ENCODE results near the gene CDKAL1.

Gene CDKAL1

DNA sequence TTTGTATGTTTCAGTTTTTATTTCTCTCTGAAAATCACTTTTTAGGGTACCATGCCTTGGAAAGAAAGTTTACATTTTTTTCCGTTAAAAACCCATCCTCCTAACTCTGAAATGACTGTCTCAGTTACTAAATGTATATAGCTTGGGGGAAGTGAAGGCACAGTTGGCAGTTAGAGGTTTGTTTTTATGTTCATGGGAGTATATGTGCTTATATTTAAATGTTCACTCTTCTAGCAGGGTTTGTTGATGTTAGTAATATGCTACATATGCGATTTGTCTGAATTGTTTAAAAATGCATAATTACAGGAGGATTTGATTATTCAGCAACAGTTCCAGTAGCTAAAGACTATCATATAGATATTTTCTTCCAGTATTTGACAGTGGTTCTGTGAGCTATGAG lies 31.1 kb downstream of the CDKAL1 start:
- TF ChIP-seq YY1 (IDR thresholded peaks at IDR 0.05; ENCODE audit: low read depth) (no peak), FOXM1 (IDR thresholded peaks at IDR 0.05; ENCODE audit: borderline replicate concordance, low read depth) (no peak), TCF12 (IDR thresholded peaks at IDR 0.05; ENCODE audit: low read depth) (no peak), RAD21 (IDR thresholded peaks at IDR 0.05; ENCODE audit: low read depth) (no peak), TEAD4 (IDR thresholded peaks at IDR 0.05) (no peak), CEBPB (IDR thresholded peaks at IDR 0.05) (no peak), ZBTB7A (IDR thresholded peaks at IDR 0.05; ENCODE audit: low read depth) (no peak), REST (IDR thresholded peaks at IDR 0.05; ENCODE audit: low read depth) (no peak), MAX (IDR thresholded peaks at IDR 0.05) (no peak), CREB1 (IDR thresholded peaks at IDR 0.05; ENCODE audit: low read depth) (no peak), EGR1 (IDR thresholded peaks at IDR 0.05) (no peak), EP300 (IDR thresholded peaks at IDR 0.05; ENCODE audit: borderline replicate concordance) (no peak), NFIC (IDR thresholded peaks at IDR 0.05) (no peak)

DNA sequence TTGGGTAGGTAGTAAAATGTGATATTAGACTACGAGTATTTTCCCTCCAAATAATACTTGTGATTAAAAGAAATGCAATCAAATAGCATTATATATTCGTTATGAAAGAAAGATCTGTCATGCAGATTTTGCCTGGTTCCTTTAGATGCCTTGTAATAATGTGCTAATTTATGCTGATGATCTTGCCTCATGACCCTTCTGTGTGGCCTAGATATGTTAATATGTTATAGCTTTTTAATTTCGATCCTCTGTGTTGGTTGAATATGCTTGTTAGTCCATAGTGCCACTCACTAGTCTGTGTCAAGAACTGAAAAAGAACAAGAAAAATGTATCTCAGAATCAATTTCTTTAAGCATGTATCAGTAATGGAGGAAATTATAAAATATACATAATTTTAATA lies 31.9 kb downstream of the CDKAL1 start:
- no peak for TF ChIP-seq CEBPB (IDR thresholded peaks at IDR 0.05)
- TF ChIP-seq TAF1 (IDR thresholded peaks at IDR 0.05; ENCODE audit: low read depth): no peak
- no peak for TF ChIP-seq EP300 (IDR thresholded peaks at IDR 0.05; ENCODE audit: borderline replicate concordance)
- TF ChIP-seq EGR1 (IDR thresholded peaks at IDR 0.05): no peak
- no peak for TF ChIP-seq TCF12 (IDR thresholded peaks at IDR 0.05; ENCODE audit: low read depth)
- no peak for TF ChIP-seq NFIC (IDR thresholded peaks at IDR 0.05)
- no peak for TF ChIP-seq FOXM1 (IDR thresholded peaks at IDR 0.05; ENCODE audit: borderline replicate concordance, low read depth)
- TF ChIP-seq CREB1 (IDR thresholded peaks at IDR 0.05; ENCODE audit: low read depth): no peak
- TF ChIP-seq TEAD4 (IDR thresholded peaks at IDR 0.05): no peak
- no peak for TF ChIP-seq MAX (IDR thresholded peaks at IDR 0.05)
- TF ChIP-seq, protein P1, sequence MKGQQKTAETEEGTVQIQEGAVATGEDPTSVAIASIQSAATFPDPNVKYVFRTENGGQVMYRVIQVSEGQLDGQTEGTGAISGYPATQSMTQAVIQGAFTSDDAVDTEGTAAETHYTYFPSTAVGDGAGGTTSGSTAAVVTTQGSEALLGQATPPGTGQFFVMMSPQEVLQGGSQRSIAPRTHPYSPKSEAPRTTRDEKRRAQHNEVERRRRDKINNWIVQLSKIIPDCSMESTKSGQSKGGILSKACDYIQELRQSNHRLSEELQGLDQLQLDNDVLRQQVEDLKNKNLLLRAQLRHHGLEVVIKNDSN (IDR thresholded peaks at IDR 0.05): no peak
- TF ChIP-seq REST (IDR thresholded peaks at IDR 0.05; ENCODE audit: low read depth): no peak
- TF ChIP-seq ZBTB7A (IDR thresholded peaks at IDR 0.05; ENCODE audit: low read depth): no peak
- TF ChIP-seq RAD21 (IDR thresholded peaks at IDR 0.05; ENCODE audit: low read depth): no peak

DNA sequence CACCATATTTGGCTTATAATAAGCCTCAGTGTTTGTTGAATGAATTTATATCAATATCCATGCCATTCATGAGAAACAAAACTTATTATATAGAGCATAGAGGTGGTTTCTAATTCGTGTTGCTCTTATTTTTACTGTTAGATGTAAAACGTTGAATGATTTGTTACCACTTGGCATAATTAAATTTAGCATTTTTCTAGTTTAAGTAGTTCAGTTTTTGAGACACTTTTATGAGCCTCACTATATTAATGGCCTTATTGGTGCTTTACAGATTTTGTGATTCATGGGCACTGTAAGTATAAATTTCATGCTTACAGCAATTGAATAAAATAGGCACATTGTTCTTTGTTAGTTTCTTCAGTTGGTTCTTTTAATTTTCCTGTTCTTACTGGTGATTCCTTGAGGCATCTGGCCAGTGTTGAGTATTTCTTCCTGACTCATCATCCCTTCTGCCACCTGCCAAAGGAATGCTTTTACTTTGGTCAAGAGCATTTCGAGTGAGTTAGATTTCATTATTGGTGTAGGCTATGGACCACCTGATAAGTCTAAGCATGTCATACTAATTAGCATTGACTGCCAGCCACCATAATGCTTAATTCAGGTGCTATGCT lies 34.8 kb downstream of the CDKAL1 start:
- no peak for TF ChIP-seq MAX (IDR thresholded peaks at IDR 0.05)
- TF ChIP-seq YY1 (IDR thresholded peaks at IDR 0.05; ENCODE audit: low read depth): no peak
- TF ChIP-seq CREB1 (IDR thresholded peaks at IDR 0.05; ENCODE audit: low read depth): no peak
- no peak for TF ChIP-seq NFIC (IDR thresholded peaks at IDR 0.05)
- no peak for TF ChIP-seq FOXM1 (IDR thresholded peaks at IDR 0.05; ENCODE audit: borderline replicate concordance, low read depth)
- TF ChIP-seq RAD21 (IDR thresholded peaks at IDR 0.05; ENCODE audit: low read depth): no peak
- no peak for TF ChIP-seq TAF1 (IDR thresholded peaks at IDR 0.05; ENCODE audit: low read depth)
- no peak for TF ChIP-seq ZBTB7A (IDR thresholded peaks at IDR 0.05; ENCODE audit: low read depth)
- no peak for TF ChIP-seq EGR1 (IDR thresholded peaks at IDR 0.05)
- TF ChIP-seq TEAD4 (IDR thresholded peaks at IDR 0.05): no peak
- no peak for TF ChIP-seq REST (IDR thresholded peaks at IDR 0.05; ENCODE audit: low read depth)
- TF ChIP-seq EP300 (IDR thresholded peaks at IDR 0.05; ENCODE audit: borderline replicate concordance): no peak
- no peak for TF ChIP-seq CEBPB (IDR thresholded peaks at IDR 0.05)
- TF ChIP-seq TCF12 (IDR thresholded peaks at IDR 0.05; ENCODE audit: low read depth): no peak

GRCh38 chr6:20571261-20571660 lies 37.0 kb downstream of the CDKAL1 start:
- TF ChIP-seq ZBTB7A (IDR thresholded peaks at IDR 0.05; ENCODE audit: low read depth) (no peak), CREB1 (IDR thresholded peaks at IDR 0.05; ENCODE audit: low read depth) (no peak), RAD21 (IDR thresholded peaks at IDR 0.05; ENCODE audit: low read depth) (no peak), YY1 (IDR thresholded peaks at IDR 0.05; ENCODE audit: low read depth) (no peak)
